ENCODE measurements around the gene PCMT1.
A peak's percentile ranks its signal among the peaks of the same experiment; 100 is the strongest.
"Not testable (repeated sequence)": the region's sequence is repeated elsewhere in the genome, so short reads cannot be mapped to it uniquely, and the experiment has no call there.

The PCMT1 gene

DNA sequence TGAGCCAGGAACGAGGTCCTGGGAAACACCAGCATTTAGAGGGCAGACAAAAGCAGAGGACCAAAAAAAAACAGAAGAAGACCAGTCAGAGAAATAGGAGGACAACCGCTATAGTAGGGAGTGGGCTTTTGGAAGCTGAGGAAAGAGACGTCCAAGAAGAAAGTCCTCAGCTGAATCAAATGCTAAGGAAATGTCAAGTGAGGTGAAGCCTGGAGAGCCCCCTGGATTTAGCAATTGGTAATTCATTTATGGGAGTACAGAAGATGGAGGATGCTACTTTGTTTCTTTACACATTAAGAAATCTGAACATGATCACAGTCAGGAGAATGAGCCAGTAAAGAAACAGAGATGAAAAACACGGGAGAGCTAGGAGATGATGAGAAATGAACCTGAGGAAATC, 73.5 kb downstream of the PCMT1 start:
- no peak for FAIRE-seq

DNA sequence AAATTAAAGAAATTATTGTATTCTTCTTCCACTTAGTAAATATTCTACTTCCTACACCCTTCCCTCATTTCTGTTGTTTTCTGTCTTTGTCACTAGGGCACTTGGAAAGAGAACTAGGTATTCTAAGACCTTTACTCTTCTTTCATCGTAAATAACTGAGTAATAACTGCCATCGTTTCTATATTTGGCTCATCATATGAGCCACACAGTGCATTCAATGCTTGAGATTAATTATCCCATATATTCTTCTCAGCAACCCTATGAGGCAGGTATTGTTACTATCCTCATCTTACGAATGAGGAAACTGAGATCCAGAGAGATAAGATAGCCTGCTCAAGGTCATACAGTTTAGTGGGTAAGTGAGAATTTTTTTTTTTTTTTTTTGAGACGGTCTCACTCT, 75.8 kb downstream of the PCMT1 start:
- no peak for FAIRE-seq

DNA sequence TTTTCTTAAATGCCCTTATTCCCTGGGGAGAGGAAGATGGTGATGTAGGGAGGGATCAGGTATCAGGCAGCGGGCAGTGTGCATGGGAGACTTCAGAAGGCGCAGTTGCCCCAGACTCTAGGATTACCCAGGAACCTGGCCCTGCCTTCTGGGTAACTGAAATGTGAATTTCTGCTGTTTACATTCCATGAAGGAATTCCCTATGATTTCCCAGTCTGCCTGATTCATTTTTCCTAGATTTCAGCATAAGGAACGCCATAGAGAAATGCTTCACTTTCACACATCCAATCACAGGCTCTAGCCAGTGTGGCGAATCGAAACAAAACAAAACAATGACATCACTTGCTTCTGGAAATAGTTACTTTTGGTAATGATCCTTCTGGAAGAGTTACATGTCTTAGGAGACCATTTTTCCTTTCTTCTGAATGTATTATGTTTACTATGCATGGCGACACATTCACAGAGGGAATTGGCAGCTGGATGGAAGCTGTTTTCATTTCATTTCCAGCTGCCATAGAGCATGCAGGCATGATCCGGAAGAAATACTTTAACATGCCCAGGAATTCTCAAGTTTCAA, 81.3 kb downstream of the PCMT1 start:
- FAIRE-seq: no peak

DNA sequence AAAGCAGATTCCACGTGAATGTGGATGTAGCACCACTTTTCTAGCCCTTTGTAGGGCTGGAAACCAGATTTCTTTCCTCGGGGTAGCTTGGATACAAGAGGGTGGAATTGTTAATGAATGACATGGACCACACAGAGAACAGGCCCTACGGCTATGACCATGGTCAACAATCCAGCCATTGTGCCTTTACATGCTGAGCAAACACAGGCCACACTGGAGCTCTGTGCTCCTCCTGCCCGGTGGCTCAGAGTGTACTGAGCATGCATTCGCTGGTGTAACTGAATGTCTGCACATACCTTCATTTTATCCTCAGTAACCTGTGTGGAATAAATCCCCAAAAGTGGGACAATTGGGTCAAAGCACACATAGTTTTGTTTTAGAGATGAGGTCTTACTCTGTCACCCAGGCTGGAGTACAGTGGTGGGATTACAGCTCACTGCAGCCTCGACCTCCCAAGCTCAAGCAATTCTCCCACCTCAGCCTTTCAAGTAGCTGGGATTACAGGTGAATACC, 81.8 kb downstream of the PCMT1 start:
- FAIRE-seq: no peak

DNA sequence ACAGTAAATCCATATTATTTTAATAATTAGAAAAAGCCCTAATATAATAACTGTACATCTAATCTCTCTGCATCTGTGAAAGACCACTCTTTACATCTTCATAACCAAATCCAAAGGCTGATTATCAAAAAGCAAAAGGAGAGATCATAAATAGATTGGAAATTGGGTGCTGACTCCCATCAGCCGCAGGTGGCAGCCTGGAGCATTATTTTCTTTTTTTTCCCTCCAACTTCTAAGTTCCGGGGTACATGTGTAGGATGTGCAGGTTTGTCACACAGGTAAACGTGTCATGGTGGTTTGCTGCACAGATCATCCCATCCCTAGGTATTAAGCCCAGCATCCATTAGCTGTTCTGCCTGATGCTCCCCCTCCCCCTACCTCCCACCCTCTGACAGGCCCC, 84.1 kb downstream of the PCMT1 start:
- no peak for FAIRE-seq

DNA sequence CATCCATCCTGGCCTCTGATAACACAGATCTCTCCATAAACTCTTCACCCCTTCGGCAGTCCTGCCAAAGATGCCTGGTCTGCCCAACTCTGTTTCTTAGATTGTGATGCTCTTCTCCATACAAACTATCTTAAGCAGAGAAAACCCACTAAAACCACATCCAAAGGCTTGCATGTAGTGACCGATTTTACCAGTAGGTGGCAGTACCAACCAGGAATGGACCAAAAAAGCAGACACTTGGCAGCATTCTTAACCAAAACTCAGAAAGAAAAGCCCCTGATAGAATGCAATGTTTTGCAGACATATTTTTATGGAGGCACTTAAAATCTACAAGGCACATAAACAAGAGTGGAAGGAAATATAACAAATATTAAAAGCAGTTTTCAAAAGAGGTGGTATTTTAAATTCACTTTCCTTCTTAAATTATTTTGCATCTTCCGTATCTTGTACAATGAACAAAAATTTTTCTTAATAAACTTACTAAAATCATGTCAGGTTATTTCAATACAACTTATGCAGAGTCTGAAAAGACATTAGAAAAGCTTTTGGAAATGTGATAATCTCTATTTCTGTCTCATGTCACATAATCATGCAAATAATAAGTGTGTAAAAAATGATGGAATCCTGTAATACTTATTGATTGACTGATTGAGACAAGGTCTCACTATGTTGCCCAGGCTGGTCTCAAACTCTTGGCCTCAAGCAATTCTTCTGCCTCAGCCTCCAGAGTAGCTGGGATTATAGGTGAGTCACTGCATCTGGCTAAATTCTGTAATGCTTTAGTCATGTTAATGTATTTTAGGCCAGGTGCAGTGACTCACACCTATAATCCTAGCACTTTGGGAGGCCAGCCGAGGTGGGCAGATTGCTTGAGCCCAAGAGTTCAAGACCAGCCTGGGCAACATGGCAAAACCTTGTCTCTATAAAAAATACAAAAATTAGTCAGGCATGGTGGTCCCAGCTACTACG, 85.3 kb downstream of the PCMT1 start:
- FAIRE-seq: peak; percentile 82

DNA sequence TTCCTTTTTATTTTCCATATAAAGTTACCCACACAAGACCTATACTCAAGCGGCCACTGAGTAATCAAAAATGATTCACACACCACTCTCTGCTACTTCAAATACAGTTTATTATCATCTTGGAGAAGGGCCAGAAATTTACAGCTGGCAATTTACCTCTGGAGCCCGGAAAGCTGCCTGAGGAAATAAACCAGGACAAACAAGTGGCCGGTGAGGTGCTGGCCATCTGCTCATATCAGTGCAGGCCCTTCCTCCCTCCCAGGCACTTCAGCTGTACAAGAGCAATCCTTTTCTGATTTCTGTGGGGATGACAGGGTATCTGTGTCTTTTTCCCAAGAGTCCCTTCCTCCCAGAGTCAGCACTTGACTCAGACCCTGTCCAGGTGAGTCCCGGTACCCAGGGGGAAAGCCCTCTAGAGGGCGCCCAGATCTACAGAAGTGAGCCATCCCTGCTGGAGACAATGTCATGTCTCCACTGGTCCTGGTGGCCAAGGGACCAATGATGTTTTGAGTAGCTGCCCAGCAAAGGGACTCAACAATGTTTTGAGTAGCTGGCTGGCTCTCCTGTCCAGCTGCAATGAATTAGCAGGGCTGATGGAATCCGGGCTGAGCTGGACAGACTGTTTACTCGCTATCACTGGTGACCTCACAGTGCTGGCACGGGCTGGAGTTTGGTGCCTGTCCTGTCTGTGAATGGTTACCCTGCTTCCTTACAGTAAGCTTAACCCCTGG, 91.0 kb downstream of the PCMT1 start:
- no peak for FAIRE-seq

DNA sequence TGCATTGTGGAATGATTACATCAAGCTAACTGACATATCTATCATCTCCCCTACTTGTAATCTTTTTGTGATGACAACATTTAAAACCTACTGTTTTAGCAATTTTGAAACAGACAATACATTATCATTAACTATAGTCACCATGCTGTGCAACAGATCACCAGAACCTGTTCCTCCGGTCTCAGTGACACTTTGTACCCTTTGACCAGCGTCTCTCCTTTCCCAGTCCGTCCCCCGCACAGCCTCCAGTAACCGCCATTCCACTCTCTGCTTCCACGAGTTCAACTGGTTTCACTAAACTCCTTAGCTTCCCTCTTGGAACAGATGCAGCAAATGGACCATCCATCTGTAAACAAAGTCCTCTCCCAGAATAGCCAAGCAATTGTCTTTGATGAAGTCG, 92.8 kb downstream of the PCMT1 start:
- no peak for FAIRE-seq

DNA sequence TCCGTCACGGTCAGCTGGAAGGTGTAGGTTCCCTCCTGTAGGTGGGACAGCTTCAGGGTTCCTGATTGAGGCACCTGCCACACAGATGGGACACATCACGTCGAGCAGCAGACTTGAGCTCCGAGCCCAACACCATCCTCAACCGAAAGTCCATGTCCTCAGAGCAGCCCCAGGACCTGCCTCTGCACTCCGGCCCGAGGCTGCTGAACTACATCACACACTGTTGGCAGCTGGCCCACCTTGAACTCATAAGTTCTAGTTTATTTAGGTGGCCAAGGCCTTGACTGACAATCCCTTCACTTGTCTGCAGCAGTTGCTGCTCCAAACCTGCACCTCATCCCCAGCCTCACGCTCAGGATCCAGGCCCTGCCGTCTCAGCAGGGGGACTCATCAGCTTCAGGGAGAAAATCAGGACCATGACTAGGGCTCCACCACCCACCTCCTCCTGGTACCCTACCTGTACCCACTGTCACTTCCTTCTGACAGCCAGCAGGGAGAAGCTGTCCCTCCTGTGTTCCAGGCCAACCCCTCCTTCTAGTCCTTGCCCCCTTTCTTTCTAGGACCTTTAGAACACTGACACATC, 93.6 kb downstream of the PCMT1 start:
- FAIRE-seq: no peak

DNA sequence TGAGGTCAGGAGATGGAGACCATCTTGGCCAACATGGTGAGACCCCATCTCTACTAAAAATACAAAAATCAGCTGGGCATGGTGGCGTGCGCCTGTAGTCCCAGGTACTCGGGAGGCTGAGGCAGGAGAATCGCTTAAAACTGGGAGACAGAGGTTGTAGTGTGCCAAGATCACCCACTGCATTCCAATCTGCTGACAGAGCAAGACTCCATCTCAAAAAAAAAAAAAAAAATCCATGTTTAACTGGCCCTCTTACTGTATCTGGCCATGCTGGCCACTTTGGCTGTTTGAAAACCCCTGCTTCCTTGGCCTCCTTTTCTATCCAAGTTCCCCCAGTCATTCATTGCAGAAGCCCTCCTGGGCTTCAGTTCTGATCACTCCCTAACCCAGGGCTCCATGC, 94.5 kb downstream of the PCMT1 start:
- not testable (repeated sequence) for FAIRE-seq

DNA sequence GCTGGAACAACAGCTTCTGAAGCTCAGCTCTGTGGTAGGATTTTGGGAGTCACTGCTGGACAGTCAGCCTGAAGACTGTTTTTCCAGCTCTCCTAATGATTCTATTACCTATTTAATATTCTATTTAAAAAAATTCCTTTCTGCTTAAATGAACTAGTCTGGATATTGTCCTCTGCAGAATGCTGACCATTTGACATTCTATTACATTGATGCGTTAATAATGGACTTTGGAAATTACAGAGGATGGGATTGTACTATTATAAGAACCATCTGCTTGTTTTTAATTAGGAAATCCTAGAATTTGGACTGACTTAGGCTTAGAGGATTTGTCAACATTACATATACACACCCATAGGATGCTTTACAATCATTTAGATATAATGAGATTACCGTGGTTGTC, 94.9 kb downstream of the PCMT1 start:
- FAIRE-seq: no peak

DNA sequence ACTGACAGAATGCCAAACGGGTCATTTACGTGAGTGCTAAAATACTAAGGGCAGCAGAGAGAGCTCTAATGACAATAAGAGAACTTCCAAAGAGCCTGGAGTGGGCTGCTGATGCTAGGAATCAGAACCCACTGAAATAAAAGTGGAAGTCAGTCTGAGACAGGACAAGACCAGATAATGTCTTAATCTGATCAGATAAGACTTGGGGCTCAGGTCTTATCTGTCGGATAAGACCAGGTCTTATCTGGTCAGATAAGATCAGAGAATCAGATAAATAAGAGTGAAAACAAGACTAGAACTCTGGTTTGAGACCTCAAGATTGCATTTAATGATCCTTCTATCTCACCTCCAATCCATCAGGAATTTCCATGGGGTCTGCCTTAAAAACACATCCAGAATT, 96.0 kb downstream of the PCMT1 start:
- FAIRE-seq: no peak

DNA sequence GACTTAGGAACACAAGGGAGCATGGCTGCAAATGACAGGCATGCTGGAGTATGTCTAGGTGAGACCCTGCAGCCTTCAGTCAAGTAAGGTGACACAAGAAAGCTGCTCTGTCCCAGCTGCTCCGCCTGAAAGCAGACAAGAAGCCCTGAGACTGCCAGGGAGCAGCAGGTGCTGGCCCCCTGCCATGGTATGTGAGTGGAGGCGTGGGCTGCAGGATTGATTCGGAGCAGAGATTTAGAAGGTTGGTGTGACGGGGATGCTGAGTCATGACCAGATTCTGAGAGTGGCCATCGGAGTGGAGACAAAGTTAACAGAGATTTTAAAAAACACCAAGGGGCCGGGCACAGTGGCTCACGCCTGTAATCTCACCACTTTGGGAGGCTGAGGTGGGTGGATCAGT, 96.8 kb downstream of the PCMT1 start:
- no peak for FAIRE-seq

DNA sequence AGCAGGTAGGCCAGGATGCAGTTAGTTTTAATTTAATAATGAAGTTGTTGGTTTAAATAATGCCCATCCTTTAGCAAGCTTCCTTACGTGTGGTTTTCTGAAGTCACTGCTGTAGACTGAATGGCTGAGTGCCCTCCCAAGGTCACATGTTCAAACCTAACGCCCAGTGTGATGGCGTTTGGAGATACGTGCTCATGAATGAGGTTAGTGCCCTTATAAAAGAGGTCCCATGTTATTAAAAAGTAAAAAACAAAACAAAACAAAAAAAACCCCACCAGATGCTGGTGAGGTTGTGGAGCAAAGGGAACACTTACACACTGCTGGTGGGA, 98.4 kb downstream of the PCMT1 start:
- no peak for FAIRE-seq

DNA sequence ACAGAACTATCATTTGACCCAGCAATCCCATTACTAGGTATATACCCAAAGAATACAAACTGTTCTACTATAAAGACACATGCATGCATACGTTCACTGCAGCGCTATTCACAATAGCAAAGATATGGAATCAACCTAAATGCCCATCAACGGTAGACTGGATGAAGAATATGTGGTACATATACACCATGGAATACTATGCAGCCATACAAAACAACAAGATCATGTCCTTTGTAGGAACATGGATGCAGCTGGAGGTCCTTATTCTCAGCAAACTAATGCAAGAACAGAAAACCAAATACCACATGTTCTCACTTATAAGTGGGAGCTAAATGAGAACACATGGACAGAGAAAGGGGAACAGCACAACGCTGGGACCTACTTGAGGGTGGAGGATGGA, 98.8 kb downstream of the PCMT1 start:
- FAIRE-seq: not testable (repeated sequence)

DNA sequence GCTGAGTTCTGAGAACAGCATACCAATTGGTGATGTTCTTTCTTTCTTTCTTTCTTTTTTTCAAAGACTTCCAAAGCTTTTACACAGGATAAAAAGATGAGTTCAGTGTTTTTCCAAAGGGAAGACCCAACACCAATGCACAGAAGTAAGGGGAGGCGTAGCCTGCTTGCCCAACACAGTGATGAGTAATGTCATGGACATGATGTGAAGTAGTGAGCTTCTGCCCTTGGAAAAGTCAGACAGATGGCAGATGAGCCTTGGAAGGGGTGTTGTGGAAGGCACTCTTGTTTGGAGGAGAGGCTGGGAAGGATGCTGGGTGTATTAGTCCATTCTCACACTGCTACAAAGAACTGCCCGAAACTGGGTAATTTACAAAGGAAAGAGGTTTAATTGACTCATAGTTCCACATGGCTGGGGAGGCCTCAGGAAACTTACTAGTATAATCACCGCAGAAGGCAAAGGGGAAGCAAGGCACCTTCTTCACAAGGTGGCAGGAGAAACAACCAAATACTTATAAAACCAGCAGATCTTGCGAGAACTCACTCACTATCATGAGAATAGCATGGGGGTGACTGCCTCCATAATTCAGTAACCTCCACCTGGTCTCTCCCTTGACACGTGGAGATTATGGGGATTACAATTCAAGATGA, 102.0 kb downstream of the PCMT1 start:
- FAIRE-seq: no peak

DNA sequence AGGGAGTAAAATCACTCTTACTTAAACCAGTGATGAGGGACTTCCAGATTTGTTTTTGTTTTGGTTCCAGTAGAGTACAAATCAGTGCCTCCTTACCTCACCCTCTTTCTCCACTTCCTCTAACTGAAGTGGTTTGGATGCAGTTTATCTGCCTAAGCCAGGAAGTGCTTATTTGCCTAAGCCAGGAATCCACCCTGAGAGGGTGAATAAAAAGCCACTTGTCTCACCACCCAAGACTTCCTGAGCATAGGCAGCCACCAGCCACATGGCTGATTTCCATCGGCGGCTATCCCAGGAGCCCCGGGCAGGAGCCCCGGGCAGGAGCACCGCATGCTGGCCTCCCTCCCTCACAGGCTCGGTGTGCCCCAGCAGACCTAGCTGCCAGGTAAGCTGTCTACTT, 102.6 kb downstream of the PCMT1 start:
- FAIRE-seq: no peak

DNA sequence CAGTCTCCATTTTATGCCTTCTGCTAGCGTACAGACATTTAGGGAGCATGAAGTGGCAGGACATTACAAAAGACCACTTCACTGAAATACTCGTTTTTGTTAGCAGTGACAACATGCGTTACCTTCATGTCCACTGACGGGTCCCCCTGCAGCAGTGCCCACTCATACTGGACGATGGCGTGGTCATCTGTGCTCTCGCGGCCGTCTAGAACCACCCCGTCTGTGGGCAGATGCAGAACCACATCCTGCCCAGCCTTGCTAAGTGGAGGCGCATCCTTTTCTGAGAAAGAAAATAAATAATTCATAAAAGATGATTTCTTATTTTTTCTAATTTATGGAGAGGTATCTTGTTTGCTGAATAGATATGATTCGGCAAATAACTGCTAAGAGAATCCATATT, 103.3 kb downstream of the PCMT1 start:
- no peak for FAIRE-seq

DNA sequence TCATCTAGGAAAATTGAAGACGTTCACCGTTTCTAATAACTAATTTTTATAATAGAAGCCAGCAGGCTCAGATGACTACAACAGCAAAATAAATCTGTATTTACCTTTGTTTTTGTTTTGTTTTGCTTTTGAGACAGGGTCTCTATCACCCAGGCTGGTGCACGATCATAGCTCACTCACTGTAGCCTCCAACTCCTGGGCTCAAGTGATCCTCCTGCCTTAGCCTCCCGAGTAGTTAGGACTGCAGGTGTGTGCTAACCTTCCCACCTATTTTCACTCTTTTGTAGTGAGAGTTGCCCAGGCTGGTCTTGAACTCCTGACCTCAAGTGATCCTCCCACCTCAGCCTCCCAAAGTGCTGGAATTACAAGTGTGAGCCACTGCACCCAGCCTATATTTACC, 104.5 kb downstream of the PCMT1 start:
- not testable (repeated sequence) for FAIRE-seq

DNA sequence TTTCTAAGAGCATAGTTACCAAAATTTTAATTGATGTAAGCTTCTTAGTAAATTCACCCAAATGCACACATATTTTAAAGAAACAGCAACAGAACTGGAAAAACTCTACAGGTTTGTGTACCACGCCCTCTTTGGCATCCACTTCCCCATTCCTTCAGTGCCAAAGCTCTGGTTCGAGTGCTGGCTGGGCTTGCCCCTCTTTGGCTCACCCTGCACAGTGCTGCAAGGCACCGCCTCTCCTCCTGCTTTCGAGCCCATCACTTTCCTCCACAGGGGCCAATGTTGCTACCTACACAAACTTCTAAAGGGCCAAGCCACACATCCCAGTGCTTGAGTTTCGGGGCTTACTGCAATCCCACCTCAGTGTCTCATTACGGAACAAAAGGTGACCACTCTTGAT, 105.0 kb downstream of the PCMT1 start:
- FAIRE-seq: no peak

DNA sequence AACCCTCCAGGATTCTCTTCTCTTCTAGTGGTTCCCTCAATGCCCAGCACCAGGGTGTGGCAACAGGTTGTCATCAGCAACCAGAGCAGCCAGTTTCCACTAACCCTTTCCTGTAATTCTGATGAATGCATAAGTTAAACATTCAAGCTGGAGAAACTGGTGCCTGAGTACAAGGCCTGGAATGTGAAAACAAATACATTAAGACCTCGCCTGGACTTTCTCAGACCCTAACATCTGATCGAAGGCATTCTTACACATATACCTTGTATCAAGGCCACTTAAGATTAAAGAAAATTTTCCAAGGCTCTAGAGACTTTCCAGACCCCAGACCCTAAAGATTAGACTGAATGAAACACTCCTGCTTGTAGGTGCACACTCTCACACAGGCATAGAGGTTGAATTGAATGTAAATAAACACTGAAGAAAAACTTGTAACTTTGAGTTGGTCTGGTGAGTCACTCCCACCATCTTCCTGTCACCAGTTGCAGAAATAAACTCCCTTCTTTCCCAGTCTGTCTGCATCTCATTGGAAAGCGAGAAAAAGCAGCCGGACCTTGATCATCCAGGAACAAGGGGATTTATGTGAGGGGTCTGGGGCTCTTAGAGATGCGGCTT, 105.6 kb downstream of the PCMT1 start:
- FAIRE-seq: no peak

DNA sequence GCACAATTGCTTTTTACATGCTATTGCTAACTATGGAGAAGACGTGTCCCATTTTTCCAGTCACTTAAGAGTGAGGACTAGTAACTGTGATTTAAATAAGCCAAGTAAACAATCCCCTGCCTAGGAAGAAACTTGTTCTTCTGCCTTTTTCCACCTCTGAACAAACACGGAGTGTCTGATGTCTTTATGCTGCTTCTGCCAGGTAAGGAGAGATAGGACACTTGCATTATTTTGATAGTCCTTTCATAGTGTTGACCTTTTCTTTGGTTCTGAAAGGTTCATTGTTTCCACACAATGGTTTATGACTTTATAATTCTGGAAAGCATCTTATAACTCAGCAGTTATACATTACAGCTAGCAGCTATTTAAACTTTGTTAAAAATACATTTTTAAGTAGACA, 106.2 kb downstream of the PCMT1 start:
- FAIRE-seq: no peak

Measured in endometrium (tissue), 2 donors.